M059J (cell line): ENCODE measurements around the gene ROS1. TPM values are rescaled to one million over a fixed set of nuclear protein-coding genes. Genes with fewer than 3 reads are reported as not detected.

Experiments used
- DNase-seq: peaks from one replicate; pipeline ENCODE4 v3.0.0-alpha.2; 2012; ENCODE audit warnings: low read depth
- total RNA-seq: library from RNA; depleted of rRNA; stranded (reverse); fragments of >200 nt; shearing (Covaris generic); gene quantifications from 2 replicates; pipeline ENCODE4 v1.2.3, GENCODE V29; 2014

ROS1 gene
- total RNA-seq, 1 experiment from 2014 or later: 5.2 TPM

- DNase-seq: no peak
These were observed 116.7 kb downstream of the ROS1 start for GRCh38 chr6:117309069-117309468.

DNA sequence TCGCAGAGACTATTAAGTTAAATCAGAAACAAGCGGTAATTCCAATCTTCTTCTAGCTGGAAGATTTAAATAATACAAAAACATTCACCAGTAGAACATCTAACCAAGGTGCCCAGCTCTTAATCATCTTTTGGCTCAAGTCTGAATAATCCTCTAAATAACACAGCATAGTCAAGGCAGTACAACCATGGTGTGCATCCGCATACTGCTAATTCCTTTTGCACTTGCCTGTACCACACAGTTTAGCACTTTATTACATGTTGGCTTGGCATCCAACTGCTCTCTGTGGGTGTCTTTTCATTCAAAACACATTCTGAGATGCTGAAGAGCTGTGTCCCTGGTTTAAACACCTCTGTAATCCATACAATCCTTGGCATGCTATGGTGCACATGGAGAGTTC lies 118.1 kb downstream of the ROS1 start:
- no peak for DNase-seq

DNA sequence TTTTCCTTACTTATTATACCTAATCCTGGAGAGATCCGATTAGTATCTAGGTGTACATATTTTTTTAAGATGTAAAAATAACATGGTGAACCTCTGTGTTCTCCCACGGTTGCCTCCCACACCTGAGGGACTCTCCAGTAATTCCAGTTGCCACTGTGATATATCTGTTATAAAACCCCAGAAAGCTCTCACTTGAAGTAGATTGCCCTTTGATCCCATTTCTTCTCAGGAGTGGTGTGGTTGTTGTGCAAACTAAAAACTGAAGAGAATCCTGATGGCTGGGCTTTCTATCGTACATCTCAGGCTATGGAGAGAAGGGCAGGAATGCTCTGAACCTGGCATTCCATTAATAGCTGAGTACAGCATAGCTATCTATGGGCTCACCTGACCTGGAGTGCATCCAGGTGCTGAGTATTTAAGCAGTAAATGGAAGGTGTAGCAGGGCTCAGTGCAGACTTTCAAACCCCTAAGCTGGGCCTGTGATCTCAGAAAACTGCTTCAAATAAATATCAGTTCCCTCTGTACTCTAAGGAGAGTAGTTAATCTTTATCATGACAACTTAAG lies 119.4 kb downstream of the ROS1 start:
- DNase-seq: no peak

DNA sequence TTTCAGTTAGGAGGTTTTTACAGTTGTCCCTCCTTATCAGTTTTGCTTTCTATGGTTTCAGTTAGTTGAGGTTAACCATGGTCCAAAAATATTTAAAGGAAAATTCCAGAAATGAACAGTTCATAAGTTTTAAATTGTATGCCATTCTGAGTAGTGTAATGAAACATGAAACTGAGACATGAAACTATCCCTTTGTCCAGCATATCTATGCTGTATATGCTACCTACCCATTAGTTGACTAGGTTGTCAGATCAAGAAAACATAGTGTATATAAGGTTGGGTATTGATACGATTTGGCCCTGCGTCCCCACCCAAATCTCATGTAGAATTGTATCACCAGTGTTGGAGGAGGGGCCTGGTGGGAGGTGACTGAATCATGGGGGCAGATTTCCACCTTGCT lies 121.3 kb downstream of the ROS1 start:
- no peak for DNase-seq

GRCh38 chr6:117303323-117303722 lies 122.4 kb downstream of the ROS1 start:
- DNase-seq: no peak

- DNase-seq: peak; percentile 32
These were observed 126.8 kb downstream of the ROS1 start for GRCh38 chr6:117298941-117299340.

DNA sequence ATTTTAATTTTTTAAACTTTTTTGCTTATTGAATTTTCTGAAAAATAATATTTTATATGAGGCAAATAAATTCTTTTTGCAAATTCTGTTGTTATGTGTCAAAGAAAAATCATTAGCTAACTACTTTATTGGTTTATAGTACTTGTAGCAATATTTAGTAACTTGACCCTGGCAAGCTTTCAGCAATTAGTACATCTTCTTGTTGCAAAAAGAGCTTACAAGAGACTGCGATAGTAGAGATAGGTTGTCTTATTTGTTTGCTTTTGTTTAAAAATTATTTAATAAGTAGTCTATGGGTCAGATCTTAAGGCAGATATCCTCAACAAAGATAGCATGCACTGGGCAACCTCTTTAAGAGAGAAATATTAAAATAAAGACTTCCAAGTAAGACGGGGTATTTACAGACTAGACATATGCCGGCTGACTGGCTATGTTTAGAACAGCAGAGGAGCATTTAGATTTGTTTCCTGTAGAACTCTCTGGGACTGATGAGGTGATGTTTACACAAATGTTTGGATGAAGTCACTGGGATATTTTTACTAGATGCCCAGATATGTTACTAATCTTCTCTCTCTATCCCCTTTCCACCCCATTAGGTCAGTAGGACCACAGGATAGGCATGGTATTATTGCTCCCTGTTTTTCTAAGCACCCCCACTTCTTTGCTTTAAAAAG lies 135.4 kb downstream of the ROS1 start:
- no peak for DNase-seq

GRCh38 chr6:117288083-117288715 lies 137.5 kb downstream of the ROS1 start:
- DNase-seq: peak; percentile 26

DNA sequence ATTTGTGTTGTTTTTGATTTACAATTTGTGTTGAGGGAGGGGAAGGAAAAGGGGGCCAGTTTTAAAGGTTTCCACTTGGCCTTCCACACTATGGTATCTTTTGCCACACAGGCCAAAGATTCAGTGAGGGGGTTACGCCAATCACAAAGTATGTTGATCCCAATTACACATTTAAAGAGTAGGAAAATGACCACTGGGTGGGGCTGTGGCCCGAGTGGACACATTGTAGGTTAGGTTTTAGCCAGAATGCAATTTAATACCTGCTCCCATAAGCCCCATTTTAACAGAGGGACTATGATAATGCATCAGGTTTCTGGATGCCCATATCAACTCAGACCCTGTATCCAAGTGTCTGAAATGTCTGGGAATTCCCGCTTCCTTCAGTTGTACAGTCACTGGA lies 144.8 kb downstream of the ROS1 start:
- DNase-seq: peak; percentile 16

- DNase-seq: no peak
These were observed 148.9 kb downstream of the ROS1 start for GRCh38 chr6:117276778-117277316.

DNA sequence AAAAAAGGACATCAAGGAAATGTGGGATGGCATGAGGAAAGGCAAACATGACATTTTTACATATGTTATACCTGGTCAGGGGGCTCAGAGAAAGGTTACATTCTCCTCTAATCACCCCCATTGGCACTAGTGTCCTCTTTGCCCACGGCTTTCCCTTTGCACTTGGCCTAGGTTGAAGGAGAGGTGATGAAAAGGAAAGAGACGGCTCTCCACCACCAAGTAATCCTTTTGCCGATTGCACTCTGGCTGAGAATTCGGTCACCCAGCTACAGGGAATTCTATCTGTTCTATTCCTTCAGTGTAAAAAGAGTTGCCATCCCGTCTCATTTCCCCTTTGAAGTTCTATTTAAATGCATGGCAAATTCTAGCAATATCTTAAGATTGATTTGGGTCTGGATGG lies 150.0 kb downstream of the ROS1 start:
- DNase-seq: no peak

DNA sequence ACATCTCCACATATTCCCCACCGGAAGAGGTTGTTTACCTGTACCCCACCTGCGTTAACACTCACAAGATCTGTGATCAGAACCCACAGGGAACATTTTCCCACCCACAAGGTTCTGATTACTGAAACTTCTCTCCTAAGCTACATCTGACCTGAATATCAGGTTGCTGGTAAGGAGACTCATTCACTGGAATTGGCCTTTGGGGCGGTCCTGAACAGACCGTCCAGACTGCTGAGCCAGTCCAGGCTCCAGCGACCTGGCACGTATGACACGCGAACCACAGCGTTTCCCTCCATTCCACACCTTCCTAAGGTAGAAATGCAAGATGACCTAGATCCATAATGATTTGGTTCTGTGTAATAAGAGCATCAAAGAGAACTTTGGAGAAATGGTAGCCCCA lies 150.5 kb downstream of the ROS1 start:
- DNase-seq: no peak

DNA sequence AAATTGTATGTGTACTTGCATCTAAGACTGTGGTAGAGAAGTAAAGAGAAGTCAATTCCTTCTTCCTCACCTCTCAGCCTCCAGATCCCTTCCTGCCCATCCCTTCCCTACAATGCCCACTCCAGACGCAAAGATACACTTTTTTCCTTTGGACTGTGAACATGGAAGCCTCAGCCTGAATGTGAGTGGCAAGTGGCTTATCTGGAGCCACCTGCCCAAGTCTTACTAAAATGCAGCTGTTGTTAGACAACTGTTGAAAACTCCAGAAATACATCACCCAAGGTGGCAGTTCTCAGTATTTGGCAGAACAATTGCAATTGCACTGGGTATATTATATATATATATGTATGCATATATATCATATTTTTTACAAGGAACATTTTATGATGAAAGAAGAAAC lies 152.9 kb downstream of the ROS1 start:
- no peak for DNase-seq

GRCh38 chr6:117272032-117272866 lies 153.5 kb downstream of the ROS1 start:
- peak; percentile 16 for DNase-seq

GRCh38 chr6:117270843-117271507 lies 154.8 kb downstream of the ROS1 start:
- DNase-seq: no peak

- DNase-seq: peak; percentile 23
These were observed 155.5 kb downstream of the ROS1 start for GRCh38 chr6:117270055-117270842.

GRCh38 chr6:117269638-117270054 lies 156.1 kb downstream of the ROS1 start:
- DNase-seq: no peak

GRCh38 chr6:117268924-117269323 lies 156.8 kb downstream of the ROS1 start:
- DNase-seq: no peak

- DNase-seq: no peak
These were observed 157.8 kb downstream of the ROS1 start for GRCh38 chr6:117267766-117268534.

DNA sequence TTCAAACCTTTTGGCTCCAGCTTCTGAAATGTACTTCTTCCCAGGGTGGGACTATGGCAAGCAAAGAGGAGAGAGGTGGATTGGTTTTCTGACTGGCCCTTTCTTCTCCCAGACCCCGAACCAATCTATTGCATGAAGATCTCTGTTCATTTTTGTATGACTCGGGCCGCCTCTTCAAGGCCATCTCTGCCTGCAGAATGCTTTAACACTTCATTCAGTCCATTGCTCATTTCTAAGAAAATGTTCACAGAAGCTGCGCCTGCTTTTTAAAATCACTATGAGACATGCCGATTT lies 158.7 kb downstream of the ROS1 start:
- DNase-seq: no peak
